Retinal pigment epithelial cell (primary cell): Measurements from ENCODE around the gene CCDC137.
A peak's percentile ranks its signal among the peaks of the same experiment; 100 is the strongest.

Source experiments
- DNase-seq: peaks from one replicate; pipeline ENCODE4 v3.0.0-alpha.2; 2010; ENCODE audit warnings: low read depth
- H3K4me3 ChIP-seq: 2 replicates; pipeline ENCODE4 v1.5.1; 2011; ENCODE audit warnings: mild to moderate bottlenecking, low read length, control low read depth, moderate library complexity
- TF ChIP-seq, protein P1 (sequence below): conservative IDR thresholded peaks from 2 replicates; pipeline ENCODE4 v1.5.1; 2011; ENCODE audit warnings: low read depth, low read length, control low read depth, inconsistent platforms

CCDC137 gene

DNA sequence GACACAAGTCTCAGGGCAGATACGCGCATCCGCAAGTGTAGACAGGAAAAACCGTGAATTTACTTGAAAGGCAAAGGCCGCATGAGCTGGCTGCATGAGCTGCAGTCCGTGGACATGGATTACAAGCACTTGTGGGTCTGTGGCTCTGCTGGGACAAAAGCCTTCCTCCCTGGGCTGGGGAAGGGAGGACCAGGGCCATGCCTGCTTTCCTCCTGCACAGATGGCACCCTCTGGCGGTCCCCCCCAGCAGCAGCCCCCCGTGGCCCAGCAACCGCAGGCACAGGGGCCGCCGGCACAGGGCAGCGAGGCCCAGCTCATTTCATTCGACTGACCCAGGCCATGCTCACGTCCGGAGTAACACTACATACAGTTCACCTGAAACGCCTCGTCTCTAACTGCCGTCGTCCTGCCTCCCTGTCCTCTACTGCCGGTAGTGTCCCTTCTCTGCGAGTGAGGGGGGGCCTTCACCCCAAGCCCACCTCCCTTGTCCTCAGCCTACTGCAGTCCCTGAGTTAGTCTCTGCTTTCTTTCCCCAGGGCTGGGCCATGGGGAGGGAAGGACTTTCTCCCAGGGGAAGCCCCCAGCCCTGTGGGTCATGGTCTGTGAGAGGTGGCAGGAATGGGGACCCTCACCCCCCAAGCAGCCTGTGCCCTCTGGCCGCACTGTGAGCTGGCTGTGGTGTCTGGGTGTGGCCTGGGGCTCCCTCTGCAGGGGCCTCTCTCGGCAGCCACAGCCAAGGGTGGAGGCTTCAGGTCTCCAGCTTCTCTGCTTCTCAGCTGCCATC lies 34.9 kb downstream of the CCDC137 start:
- no peak for DNase-seq
- peak overlapping the region; percentile 91 for H3K4me3 ChIP-seq
- TF ChIP-seq, protein P1, sequence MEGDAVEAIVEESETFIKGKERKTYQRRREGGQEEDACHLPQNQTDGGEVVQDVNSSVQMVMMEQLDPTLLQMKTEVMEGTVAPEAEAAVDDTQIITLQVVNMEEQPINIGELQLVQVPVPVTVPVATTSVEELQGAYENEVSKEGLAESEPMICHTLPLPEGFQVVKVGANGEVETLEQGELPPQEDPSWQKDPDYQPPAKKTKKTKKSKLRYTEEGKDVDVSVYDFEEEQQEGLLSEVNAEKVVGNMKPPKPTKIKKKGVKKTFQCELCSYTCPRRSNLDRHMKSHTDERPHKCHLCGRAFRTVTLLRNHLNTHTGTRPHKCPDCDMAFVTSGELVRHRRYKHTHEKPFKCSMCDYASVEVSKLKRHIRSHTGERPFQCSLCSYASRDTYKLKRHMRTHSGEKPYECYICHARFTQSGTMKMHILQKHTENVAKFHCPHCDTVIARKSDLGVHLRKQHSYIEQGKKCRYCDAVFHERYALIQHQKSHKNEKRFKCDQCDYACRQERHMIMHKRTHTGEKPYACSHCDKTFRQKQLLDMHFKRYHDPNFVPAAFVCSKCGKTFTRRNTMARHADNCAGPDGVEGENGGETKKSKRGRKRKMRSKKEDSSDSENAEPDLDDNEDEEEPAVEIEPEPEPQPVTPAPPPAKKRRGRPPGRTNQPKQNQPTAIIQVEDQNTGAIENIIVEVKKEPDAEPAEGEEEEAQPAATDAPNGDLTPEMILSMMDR = no peak

DNA sequence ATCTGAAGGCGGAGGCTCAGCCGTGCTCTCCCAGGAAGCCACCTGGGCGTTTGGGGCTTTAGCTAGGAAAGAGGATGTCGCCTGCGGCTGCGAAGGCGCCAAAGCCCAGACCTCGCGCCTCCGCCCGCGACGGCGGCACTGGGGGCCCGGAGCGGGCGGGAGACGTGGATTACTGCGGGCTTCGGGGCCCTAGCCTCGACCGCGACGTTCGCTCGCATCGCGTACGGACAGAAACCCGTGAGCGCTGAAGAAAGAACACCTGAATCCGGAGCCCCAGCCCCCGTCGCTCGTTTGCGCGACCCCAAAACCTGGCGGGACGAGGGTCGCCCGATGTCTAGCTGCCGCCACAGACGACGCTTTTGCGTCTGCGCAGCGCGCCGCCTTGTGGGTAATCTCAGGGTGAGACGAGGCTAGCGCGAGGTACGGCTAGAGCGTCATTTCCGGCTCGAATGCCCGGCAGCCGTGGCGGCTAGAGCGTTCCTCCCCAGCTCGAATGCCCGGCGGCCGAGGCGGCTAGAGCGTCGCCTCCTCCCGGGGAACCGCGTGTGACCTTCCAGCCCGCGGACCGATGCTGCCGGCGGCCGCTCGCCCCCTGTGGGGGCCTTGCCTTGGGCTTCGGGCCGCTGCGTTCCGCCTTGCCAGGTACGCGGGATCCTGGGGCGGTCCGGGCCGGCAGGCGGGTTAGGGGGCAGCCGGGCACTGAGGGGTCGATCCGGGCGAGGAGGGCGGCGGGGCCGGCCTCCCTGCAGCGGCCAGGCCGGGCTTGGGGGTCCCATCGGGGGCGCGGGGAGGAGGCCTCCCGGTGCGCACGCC lies 36.6 kb downstream of the CCDC137 start, which contains the start of gene MRPL12:
Gene MRPL12, plus strand, starts transcription at position 434 of the 813 bp plus-strand sequence. Its CDS starts 135 bp downstream, at position 569.
- no peak for DNase-seq
- peak within 1 kb of the TSS; percentile 91 for H3K4me3 ChIP-seq
- TF ChIP-seq, protein P1 = peak; percentile 25

DNA sequence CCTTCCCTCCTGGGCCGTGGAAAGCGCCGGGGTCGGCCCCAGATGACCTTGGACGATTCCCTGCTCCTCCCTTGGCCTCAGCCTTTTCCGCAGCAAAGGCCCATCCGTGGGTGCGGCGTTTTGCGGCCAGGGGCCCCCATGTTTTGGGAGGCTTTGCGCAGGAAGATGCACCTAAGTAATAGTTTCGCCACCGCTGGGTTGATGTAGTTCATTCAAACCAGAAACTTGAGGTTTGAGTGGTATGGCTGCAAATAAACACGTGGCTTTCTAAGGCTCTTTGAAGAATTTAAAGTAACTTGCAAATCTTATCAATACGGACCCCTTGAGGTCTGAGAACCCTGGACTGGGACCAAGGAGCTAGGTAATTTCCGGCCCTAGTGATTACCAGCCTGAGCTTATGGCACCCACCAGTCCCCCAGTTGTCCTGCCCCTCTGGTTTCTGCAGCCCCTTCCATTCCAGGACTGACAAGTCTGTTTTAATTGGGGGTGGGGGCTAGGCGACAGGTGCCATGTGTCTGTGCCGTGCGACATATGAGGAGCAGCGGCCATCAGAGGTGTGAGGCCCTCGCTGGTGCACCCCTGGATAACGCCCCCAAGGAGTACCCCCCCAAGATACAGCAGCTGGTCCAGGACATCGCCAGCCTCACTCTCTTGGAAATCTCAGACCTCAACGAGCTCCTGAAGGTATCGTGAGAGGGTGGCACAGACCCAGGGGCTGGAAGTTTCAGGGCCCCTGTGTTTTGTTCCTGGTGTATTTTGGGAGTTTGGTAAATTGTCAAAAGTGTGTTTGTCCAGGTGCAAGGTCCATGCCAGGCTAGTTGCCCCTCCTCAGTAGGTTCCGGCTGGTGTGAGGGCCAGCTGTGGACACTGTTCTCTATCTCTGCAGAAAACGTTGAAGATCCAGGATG lies 37.5 kb downstream of the CCDC137 start:
- TF ChIP-seq, protein P1 = no peak
- peak overlapping the region; percentile 91 for H3K4me3 ChIP-seq
- DNase-seq = no peak

DNA sequence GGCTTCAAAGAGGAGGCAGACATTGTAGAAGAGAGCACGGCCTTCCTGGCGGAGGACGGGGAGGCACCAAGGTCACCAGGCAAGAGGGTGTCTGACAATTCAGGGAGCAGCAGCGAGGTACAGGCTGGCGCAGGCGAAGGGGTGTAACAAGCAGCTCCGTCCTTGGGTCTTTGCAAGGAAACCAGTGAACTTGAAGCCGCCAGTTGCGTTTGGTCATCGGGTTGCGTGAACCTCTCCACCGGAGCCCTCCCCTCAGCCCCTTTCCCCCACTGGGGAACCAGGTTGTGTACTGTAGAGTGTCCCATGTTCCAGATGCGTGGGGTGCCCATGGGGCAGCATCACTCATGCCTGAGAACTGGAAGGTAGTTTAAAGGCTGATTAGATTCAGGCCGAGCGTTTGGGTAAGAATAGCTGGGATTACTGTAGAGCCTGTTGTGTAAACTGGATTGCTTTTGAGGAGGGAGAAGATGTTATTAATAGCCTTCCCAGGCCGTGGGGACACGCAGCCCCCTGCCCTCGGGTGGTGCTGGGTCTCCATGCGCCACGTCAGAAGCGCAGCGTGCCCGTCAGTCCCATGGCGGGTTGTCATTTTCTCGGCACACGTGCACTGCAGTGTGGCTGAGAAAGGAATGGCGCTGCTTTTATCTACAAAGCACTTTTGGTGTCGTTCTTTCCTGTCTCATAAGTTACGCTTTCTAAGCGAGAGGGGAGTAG lies 39.1 kb downstream of the CCDC137 start:
- TF ChIP-seq, protein P1 = no peak
- DNase-seq = no peak
- H3K4me3 ChIP-seq = no peak overlapping the region

DNA sequence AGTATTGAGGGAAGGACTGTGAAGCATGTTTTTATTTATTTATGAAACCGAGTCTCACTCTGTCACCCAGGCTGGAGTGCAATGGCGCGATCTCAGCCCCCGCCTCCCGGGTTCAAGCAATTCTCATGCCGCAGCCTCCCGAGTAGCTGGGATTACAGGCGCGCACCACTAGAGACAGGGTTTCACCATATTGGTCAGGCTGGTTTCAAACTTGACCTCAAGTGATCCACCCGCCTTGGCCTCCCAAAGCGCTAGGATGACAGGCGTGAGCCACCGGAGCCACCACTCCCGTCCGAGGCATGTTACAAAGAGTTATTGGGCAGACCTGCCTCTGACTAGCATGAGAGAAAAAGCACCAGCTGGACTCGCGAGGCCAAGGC lies 39.7 kb downstream of the CCDC137 start:
- TF ChIP-seq, protein P1 = no peak
- no peak for DNase-seq
- H3K4me3 ChIP-seq = no peak overlapping the region
